T follicular helper cell (primary cell): Measurements from ENCODE around the gene CEMIP2.
"Not testable (repeated sequence)": the region's sequence is repeated elsewhere in the genome, so short reads cannot be mapped to it uniquely, and the experiment has no call there.

Experiments
- DNase-seq: peaks from one replicate; pipeline ENCODE4 v3.0.0-alpha.2; 2020; ENCODE audit warnings: low read depth

CEMIP2 gene

DNA sequence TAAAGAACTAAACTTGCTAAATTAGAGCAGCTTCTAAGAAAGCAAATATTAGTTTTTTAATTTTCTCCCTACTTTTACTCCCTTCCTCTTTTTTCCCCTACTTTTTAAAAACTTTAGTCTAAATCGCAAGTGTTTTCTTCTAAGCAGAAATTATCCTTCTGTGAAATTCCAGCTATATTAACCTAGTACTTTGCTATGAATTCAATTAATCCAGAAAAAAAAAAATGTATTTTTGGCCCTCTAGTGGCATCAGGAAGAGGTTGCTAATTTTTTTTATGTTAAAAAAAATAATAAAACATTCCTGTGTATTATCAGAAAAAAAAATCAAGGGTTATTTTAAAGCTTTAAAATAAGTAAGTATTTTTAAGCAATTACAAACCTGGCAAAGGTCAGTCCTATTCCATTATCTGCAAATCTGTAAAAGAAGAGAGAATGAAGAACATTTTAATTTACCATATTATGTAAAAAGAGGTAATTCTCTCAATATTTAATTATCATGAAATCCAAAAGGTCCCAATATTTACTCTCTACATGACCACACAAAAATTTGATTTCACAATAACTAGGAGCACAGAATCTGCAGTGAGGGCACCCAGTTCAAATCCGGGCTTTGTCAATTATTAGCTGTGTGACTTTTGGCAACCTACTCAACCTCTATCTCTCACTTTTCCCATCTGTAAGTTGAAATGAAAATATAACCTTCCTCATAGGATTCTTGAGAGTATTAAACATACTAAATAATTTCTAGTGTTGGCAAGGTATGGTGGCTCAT lies 52.0 kb downstream of the CEMIP2 start:
- no peak for DNase-seq

DNA sequence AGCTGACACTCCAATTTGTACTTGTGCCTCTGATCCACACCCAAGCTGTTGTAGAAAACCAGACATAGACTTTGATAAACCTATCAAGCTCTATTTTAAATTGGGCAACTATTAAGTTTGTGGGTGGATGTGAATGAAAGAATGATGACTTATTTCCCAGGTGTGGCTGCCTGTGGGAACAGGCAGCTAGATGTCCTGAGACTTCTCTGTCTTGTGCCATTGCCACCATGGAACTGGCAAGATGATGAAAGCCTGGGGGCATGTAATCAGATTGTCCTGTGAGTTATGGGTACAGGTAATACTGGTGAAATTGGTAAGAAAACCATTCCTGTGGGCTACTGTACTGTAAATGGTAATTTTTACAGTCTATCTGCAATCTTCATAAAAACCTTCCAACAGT lies 57.5 kb downstream of the CEMIP2 start:
- no peak for DNase-seq

DNA sequence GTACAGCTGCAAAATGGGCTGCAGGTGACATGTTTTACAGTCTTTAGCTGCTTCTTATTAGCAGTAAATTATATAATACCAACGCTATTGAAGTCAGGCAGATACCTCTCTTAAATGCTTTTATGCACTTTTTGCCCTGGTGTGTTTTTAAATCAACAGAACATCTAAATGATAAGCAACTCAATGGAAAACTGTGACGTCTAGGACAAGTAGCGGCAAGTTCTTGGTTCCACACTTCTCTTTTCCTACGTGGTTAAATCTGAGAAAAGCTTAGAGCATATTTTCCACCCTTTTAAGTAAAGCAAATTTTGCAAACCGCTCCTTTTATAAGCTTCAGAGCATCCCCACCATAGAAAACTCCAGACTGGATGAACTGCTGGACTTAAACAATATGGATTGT lies 58.1 kb downstream of the CEMIP2 start:
- no peak for DNase-seq

DNA sequence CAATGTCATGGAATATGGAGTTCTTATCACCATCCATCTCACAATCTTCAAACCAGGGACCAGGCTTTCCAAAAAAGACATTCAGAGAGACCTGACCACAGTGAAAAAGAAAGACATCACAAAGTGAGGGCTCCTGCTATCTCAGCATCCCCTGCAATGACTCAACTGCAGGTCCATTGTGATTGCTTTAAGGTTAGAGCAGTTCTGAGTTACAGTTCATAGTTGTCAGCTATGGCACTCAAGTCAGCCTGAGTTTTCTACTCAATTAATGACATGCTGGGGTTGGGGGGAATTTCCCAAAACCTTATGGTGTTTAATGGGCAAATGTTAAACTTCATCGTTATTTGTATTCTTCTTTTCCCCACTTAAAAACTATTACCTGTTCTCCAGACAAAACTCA lies 58.9 kb downstream of the CEMIP2 start:
- DNase-seq: no peak

DNA sequence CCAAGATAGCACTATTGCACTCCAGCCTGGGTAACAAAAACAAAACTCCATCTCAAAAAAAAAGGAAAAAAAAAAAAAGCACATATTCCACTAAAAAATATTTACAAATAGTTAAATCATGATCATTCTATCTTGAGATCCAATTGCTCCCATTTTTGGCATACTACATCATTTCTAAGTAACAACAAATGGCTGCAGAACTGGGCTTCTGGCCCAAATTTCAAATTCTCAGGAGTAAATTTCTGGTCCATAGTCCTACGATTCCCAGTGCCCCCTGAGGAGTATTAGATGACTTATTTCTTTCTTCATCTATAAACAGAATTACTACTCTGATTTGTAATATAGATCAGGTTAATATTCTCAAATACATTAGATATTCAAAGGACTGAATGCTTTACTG lies 62.1 kb downstream of the CEMIP2 start:
- no peak for DNase-seq

DNA sequence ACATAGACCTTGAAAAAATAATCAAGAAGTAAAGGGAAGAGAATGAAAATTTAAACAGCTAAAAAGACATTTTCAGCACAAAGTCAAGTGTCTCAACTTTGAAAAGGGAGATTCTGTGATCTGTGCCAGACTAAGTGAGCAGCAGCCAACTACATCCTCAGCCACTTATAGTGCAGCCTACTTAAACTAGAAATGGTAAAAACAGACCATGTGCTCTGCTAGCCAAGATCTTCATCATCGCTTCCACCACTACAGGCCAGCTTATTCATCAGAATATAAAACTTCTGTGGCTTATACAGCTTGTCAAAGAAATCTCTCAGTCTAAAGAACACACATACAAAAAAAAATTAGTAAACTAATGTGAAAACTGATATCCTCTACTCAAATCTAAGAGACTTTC lies 63.5 kb downstream of the CEMIP2 start:
- no peak for DNase-seq

DNA sequence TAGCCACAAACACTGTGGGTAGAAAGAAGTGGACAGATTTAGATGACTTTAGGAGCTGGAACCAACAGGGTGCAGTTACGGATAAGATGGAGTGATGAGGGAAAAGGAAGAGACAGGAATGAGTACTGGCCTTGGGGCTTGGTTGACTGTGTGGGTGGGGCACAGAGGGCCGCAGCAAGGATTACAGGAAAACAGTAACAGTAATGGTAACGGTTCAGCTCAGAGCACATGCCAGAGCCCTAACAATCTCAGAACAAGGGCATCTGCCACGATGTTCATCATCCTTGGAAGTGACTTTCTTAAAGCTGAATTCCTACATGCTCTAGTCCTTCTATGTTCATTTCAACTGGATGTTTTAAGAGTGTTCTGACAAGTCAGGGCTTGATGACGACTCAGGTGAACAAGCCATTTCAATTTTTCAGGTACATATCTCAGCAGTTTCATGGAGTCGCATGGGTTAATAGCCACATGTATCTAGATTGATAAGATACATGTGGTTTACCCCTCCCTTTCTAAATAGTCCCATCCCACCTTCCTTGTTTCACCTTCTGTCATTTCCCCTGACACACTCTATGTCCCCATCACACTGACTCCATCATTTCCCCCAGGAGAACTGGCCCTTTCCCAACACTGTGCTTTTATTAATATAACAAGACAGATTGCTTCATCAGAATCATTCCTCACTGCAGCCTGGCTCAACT lies 65.0 kb downstream of the CEMIP2 start:
- DNase-seq: no peak

DNA sequence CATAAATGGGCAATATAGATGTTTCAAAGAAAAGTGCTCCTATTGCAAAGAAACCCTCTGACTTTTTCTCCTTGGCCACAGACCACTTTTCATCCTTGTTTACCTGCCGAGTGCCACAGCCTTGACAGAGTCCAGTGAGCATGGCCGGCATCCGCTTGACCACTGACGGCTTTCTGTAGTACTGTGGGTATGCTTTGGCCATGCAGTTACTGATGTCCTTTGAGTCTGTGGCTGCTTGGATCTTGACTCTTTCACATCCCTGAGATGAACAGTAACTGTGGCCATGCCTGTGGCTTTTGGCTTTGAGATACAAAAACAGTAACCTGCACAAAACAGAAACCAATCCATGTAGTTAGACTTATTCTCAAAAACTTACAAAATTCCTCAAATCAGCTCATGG lies 70.4 kb downstream of the CEMIP2 start:
- no peak for DNase-seq

DNA sequence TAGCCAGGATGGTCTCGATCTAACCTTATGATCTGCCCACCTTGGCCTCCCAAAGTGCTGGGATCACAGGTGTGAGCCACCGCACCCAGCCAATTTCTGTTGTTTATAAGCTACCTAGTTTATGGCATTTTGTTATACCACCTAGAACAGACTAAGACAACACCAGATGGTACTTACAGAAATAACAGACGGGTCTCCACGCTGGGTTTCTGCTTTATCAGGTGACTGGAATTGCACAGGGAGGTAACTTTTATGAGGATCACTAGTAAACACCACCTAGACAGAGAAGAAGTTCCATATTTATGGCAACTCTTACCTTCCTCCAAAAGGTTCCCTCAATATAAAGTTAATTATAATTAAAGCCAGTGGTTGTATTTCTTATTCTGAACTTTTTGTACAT lies 74.0 kb downstream of the CEMIP2 start:
- DNase-seq: no peak

DNA sequence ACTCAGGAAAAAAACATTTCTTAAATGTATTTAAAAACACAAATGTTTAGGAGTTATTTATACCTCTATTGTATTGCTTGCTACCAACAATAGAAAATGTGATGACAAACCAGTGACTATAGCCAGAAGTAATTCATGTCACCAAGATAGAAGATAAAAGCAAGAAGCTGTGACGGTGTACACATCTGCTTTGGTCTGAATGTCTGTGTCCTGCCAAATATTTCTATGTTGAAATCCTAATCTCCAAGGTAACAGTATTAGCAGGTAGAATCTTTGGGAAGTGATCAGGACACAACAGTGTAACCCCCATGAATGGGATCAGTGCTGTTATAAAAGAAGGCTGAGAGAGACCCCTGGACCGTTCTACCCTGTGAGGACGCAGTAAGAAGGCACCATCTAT lies 74.7 kb downstream of the CEMIP2 start:
- DNase-seq: no peak

DNA sequence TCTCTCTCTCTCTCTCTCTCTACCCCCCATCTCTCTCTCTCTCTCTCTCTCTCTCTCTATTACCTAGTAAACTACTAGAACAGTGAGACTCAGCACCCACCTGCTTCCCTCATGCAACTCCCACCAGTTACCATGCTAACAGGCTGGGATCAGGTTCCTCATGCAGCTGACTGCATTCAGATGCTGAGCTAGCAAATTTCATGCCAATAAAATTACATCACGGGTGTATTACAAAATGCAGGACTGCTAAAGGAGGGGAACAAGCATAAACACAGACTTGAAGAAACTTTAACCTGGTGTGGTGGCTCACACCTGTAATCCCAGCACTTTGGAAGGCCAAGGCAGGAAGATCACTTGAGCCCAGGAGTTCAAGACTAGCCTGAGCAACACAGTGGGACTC lies 76.0 kb downstream of the CEMIP2 start:
- DNase-seq: no peak

DNA sequence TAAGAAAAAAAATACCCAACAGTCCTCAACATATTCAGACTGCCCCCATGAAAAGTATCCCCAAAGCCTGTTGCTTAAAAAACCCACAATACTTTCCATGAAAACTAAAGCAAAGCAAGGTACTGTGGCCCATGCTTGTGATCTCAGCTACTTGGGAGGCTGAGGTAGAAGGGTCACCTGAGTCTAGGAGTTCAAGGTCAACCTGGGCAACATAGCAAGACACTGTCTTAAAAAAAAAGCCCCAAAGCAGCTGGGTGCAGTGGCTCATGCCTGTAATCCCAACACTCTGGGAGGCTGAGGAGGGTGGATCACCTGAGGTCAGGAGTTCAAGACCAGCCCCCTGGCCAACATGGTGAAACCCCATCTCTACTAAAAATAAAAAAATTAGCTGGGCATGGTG lies 76.7 kb downstream of the CEMIP2 start:
- not testable (repeated sequence) for DNase-seq

DNA sequence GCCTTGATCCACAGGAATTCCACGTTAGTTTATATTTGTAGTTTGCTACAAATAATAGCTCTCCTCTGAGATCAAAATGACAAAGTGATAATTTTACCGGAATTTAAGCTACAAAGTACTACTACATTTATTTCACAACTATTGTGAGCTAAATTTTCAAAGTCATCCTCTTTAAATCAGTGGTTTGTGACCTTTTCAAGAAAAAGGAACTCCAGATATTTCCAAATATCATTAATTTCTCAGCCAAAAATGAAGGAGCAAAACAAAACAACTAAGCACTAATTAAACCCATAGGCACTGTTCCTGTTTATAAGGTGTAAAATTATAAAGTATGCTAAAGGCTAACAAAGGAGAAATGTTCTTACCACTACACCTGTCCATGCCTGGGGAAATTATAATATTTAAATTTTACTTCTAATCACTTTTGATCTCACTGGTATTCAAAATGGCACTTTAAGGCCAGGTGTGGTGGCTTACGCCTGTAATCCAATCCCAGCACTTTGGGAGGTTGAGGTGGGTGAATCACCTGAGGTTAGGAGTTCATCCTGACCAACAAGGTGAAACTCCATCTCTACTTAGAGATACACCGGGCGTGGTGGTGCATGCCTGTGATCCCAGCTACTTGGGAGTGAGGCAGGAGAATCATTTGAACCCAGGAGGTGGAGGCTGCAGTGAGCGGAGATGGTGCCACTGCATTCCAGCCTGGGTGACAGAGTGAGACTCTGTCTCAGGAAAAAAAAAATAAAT lies 77.5 kb downstream of the CEMIP2 start:
- DNase-seq: no peak

DNA sequence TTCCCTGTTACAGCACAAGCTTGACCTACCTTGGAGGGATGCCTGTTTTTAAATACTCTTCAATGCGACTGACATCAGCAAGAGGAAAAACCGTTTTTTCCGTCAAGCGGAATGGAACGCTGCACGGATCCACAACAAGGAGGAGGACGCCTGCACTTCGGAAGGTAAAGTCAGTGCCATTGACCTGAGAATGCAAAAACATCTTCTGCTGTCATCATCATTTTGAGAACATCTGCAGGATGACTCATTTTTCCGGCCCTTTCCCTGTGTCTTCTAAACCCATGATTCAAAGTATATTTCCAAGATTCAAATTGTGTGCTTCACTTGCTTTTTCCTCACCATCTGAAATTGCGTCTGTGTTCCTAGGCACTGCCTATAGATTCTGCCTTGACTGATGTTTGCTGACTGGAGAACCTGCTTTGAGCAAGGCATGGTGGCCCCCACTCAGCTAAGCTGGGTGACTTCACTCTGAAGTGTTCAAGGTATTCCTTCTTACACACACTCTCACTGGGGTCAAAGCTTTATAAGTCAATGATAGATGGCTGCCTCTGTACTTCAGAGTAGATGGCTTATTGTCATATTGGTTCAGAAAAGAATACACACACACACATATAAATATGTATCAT lies 78.1 kb downstream of the CEMIP2 start:
- no peak for DNase-seq

DNA sequence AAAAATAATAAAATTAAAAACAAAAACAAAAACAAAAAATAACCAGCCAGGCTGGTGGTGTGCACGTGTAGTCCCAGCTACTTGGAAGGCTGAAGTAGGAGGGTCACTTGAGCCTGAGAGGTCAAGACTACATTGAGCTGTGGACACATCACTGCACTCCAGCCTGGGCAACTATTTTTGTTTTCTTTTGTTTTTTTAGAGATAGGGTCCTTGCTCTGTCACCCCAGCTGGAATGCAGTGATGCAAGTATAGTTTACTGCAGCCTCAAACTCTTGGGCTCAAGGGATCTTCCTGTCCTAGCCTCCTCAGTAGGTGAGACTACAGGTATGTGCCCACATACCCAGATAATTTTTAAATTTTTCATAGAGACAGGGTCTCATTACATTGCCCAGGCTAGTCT lies 80.6 kb downstream of the CEMIP2 start:
- no peak for DNase-seq

DNA sequence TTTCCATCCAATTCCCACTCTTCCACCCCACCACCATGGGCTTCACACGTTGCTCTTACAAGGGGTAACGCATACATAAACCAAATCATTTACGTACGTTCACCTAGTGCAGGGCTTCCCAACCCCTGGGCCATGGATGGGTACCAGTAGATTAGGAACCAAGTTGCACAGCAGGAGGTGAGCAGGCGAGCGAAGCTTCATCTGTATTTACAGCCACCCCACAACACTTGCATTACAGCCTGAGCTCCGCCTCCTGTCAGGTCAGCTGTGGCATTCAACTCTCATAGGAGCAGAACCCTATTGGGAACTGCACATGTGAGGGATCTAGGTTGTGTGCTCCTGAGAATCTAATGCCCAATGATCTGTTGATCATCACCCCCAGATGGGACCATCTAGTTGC lies 82.3 kb downstream of the CEMIP2 start:
- DNase-seq: no peak

DNA sequence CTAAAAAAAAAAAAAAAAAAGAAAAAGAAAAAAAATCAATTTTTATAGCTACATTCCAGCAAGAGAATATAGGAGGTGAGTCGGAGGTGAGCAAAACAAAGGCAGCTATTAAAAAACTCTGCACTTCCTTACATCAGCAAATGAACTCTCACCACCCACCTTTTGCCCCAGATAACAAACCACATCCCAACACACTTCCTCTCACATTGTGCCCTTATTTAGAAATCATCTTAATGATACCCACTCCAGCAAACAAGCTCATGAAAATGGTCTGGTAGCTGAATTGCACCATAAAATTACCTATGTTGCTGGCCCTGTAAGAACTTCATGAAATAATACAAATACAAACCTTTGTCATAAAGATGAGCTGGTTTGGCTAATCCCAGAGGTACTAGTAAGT lies 82.9 kb downstream of the CEMIP2 start:
- peak; percentile 16 for DNase-seq

DNA sequence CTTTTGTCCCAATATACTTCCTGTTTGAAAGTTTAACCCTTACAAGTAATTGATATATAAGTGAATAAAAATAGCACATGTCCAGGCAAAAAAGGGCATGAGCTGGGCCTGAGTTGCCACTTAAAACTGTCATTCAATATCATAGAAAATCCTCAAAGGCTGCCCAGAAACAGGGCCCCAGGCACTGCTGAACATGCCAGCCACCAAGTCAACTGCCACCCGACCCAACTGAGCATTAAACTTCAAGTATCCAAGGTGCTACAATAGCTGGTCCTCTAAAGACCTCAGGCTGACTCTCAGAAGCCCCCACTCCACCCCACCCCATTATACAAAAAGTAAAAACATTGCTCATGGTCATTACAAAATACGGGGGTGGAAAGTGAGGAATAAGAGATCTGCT lies 83.7 kb downstream of the CEMIP2 start:
- no peak for DNase-seq

DNA sequence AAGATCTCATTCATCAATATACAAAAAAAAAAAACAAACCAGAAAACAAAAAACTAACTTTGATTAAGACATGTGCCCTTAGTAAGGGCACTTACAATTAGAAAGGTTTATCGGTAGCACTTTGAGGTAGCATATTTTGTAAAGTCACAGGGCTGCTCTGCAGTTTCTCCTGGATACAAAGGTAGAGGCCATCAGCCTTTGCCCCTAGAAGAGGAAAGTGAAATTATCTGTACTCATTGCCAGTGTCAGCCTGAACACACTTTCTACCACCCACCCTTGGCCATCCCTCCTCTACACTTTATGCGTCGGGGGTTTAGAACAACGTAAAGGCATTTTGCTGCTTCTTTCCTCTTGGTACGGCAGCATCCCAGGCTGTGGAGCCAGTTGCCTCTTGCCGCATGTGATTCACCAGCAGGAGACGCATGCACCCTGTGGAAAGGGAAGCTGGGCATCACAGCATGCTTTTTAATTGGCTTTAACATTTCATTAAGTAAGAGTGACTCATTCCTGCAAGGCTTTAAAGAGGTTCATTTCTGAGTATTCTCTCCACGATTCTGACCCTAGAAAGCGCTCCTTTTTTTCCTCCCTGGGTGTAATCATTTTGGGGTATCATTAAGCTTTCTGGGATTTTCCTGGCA lies 84.6 kb downstream of the CEMIP2 start:
- DNase-seq: no peak

DNA sequence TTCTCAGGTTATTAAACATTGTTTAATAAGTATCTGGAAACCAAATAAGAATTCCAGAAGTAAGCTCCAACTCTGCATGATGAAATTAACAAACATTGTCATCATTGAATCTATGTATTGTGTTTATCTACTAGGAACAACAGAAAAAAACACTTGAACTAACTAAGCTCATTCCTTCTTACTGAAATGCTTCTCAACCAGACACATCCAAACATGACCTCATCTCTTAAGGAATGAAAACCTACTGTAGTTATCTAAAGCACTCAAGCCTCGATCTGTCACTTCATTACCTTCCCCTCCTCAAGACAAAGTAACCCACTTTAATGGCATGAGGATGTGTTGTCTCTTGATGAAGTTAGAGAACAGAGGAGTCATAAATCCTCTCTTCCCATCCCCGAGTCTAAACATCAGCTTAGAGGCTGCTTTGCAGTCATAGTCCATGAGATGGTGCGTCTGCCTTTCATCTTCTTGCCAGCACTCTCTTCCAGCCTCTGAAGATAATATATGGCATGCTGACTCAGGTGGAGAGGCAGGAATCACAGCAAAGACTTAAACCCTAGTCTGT lies 86.5 kb downstream of the CEMIP2 start:
- no peak for DNase-seq

DNA sequence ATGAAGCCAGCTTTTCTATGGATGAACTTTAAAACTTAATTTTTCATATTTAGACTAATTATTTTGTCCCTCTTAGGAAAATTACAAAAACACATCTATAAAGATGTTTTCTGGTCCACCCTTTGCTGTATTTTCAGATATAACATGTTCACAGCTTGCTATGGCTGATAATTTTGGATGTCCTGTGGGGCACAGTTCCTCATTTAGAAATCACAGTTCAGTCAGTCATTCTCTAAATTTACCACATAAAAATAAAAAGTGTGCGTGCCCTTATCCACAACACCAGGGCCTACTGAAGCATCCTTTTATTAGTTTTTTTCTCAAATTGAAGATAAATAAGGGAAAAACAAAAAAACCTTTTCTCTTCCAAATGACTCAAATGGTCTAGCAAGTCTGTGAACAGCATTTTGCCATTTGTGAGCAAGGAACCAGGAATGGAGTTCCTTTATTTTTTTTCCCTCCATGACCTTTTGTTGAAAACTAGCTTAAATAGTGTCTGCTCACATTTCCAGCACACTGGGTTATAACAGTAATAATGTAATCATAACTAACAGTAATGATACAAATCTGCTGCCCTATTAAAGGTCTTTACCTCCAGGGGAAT lies 87.1 kb downstream of the CEMIP2 start:
- no peak for DNase-seq
